NCI-H748 treated with DMSO at 0.1 percent for 48 hours (cell line): ENCODE measurements around the gene TSPAN9.

Experiments
- DNase-seq: peaks from one replicate; lab custom pipeline; 2025; lab: John Stamatoyannopoulos, UW

TSPAN9 gene

GRCh38 chr12:3101309-3102024 lies 24.3 kb downstream of the TSPAN9 start:
- no peak for DNase-seq

- no peak for DNase-seq
Measured at GRCh38 chr12:3102771-3103410, 25.7 kb downstream of the TSPAN9 start.

- DNase-seq, result no peak
Measured at GRCh38 chr12:3103806-3104205, 26.6 kb downstream of the TSPAN9 start.

- no peak for DNase-seq
Measured at GRCh38 chr12:3105690-3106479, 28.7 kb downstream of the TSPAN9 start.

GRCh38 chr12:3106579-3106978 lies 29.4 kb downstream of the TSPAN9 start:
- DNase-seq, result no peak

GRCh38 chr12:3107071-3107583 lies 29.9 kb downstream of the TSPAN9 start:
- no peak for DNase-seq

- DNase-seq, result no peak
Measured at GRCh38 chr12:3107954-3108353, 30.8 kb downstream of the TSPAN9 start.

GRCh38 chr12:3110578-3110977 lies 33.4 kb downstream of the TSPAN9 start:
- no peak for DNase-seq

- DNase-seq, result no peak
Measured at GRCh38 chr12:3113671-3114325, 36.6 kb downstream of the TSPAN9 start.

- DNase-seq, result no peak
Measured at GRCh38 chr12:3114671-3115070, 37.5 kb downstream of the TSPAN9 start.

- DNase-seq, result no peak
Measured at GRCh38 chr12:3115078-3115477, 37.9 kb downstream of the TSPAN9 start.

- DNase-seq, result no peak
Measured at GRCh38 chr12:3116106-3116844, 39.1 kb downstream of the TSPAN9 start.

- no peak for DNase-seq
Measured at GRCh38 chr12:3117144-3117581, 40.0 kb downstream of the TSPAN9 start.

- no peak for DNase-seq
Measured at GRCh38 chr12:3117591-3118015, 40.4 kb downstream of the TSPAN9 start.

- DNase-seq, result no peak
Measured at GRCh38 chr12:3119192-3119755, 42.1 kb downstream of the TSPAN9 start.

- DNase-seq, result no peak
Measured at GRCh38 chr12:3119756-3120601, 42.8 kb downstream of the TSPAN9 start.

GRCh38 chr12:3120701-3121100 lies 43.5 kb downstream of the TSPAN9 start:
- no peak for DNase-seq

- no peak for DNase-seq
Measured at GRCh38 chr12:3122841-3123678, 45.9 kb downstream of the TSPAN9 start.

- DNase-seq, result no peak
Measured at GRCh38 chr12:3123729-3124128, 46.5 kb downstream of the TSPAN9 start.
